Gastroesophageal sphincter (tissue), 3 donors: Measurements from ENCODE around the gene TMEM52B.

Source experiments
- EP300 ChIP-seq: sonication (generic); formaldehyde crosslinking; IDR thresholded peaks from one replicate; pipeline ENCODE4 v1.6.1; 2017; ENCODE audit warnings: antibody characterized with exemption, mild to moderate bottlenecking
- POLR2A ChIP-seq, 2 donors: fragments of 450-650 bp; IDR thresholded peaks; one replicate each; pipeline ENCODE4 v1.6.1; 2017; ENCODE audit warnings: antibody characterized with exemption in 2 of 2, mild to moderate bottlenecking in 2 of 2, moderate library complexity in 1 of 2
- TF ChIP-seq, protein P1 (sequence below), 4 experiments: fragments of 200-600 bp in 2 of 4; fragments of 450-650 bp in 2 of 4; sonication (generic) in 1 of 4; IDR thresholded peaks; one replicate each; pipeline ENCODE4 v1.5.1; 2017 to 2019; ENCODE audit warnings: antibody characterized with exemption in 4 of 4, mild to moderate bottlenecking in 2 of 4, moderate library complexity in 2 of 4

DNA sequence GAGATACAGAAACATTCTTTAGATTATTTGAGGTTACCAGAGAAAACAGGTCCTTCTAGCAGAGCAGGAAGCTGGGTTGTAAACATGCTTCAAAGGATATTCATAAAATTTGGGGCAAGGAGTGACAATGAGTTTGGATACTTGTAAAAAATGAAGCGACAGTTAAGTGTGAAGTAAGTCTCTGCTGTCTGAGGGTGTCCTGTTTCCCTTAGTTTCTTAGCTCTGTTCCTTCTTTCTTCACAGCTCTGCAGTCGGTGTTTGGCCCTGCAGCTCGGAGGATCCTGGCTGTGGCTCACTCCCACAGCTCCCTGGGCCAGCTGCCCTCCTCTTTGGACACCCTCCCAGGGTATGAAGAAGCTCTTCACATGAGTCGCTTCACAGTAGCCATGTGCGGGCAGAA lies 10.8 kb downstream of the TMEM52B start:
- TF ChIP-seq, protein P1, sequence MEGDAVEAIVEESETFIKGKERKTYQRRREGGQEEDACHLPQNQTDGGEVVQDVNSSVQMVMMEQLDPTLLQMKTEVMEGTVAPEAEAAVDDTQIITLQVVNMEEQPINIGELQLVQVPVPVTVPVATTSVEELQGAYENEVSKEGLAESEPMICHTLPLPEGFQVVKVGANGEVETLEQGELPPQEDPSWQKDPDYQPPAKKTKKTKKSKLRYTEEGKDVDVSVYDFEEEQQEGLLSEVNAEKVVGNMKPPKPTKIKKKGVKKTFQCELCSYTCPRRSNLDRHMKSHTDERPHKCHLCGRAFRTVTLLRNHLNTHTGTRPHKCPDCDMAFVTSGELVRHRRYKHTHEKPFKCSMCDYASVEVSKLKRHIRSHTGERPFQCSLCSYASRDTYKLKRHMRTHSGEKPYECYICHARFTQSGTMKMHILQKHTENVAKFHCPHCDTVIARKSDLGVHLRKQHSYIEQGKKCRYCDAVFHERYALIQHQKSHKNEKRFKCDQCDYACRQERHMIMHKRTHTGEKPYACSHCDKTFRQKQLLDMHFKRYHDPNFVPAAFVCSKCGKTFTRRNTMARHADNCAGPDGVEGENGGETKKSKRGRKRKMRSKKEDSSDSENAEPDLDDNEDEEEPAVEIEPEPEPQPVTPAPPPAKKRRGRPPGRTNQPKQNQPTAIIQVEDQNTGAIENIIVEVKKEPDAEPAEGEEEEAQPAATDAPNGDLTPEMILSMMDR (IDR thresholded peaks at IDR 0.05) = no peak
- TF ChIP-seq EP300 (no peak), POLR2A (IDR thresholded peaks at IDR 0.05) (no peak)
